ENCODE data around the gene E2F4. TPM values are rescaled to one million over a fixed set of nuclear protein-coding genes. Genes with fewer than 3 reads are reported as not detected.

Gene E2F4
- total and polyA plus RNA-seq, 2 of the 13 experiments (the other 11 are each of a cell fraction or from before 2014, with no cell fraction given) = 84.8 to 91.2 TPM

DNA sequence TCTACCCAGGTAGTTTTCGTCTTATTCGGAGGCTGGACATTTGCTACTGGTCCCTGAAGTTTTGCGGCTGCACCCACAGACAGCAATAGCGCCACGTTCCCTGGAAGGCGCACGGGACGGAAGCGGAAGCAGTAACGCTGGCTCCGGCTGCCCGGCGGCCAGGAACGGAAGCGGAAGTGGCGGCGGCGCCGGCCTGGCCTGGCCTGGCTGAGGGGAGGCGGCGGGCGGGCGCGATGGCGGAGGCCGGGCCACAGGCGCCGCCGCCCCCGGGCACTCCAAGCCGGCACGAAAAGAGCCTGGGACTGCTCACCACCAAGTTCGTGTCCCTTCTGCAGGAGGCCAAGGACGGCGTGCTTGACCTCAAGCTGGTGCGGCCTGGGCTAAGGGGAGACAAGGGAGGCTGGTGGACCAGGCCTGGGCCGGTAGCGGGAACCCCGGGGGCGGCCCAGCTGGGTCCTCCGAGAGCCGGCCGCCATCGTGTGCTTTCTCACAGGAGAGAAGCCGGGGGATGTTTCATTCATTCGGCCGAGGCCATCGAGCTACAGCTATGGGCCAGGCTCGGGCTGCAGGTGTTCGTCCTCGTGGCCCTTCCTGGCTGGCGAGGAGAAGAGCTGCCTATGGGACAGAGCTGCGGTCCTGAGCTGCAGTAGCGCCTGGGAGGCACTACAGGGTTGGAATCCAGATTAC lies at the start of gene E2F4 (continued):
- TF ChIP-seq ZNF709 (CRISPR knock-in tag; IDR thresholded peaks at IDR 0.05) = no peak
- no peak for TF ChIP-seq PAX8 (CRISPR knock-in tag; IDR thresholded peaks at IDR 0.05; ENCODE audit: borderline replicate concordance)
- TF ChIP-seq ZFP36L2 (CRISPR knock-in tag; IDR thresholded peaks at IDR 0.05) = no peak
- 0 out of 2 replicates have a peak, but pooled peaks have one; percentile 42 for TF ChIP-seq ZFAT (CRISPR knock-in tag; conservative IDR thresholded peaks at IDR 0.05)
- no peak for TF ChIP-seq ZNF30 (CRISPR knock-in tag; IDR thresholded peaks at IDR 0.05)
- TF ChIP-seq, protein P1, sequence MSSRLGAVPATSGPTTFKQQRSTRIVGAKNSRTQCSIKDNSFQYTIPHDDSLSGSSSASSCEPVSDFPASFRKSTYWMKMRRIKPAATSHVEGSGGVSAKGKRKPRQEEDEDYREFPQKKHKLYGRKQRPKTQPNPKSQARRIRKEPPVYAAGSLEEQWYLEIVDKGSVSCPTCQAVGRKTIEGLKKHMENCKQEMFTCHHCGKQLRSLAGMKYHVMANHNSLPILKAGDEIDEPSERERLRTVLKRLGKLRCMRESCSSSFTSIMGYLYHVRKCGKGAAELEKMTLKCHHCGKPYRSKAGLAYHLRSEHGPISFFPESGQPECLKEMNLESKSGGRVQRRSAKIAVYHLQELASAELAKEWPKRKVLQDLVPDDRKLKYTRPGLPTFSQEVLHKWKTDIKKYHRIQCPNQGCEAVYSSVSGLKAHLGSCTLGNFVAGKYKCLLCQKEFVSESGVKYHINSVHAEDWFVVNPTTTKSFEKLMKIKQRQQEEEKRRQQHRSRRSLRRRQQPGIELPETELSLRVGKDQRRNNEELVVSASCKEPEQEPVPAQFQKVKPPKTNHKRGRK (CRISPR knock-in tag; IDR thresholded peaks at IDR 0.05) = no peak
- TF ChIP-seq MEIS1 (CRISPR knock-in tag; IDR thresholded peaks at IDR 0.05; ENCODE audit: borderline replicate concordance) = no peak
- TF ChIP-seq CBX2 (IDR thresholded peaks at IDR 0.05; ENCODE audit: low read depth, low read length) = no peak
- TF ChIP-seq CBX2 (CRISPR knock-in tag; IDR thresholded peaks at IDR 0.05; ENCODE audit: low read depth) = no peak
- TF ChIP-seq, protein P2, sequence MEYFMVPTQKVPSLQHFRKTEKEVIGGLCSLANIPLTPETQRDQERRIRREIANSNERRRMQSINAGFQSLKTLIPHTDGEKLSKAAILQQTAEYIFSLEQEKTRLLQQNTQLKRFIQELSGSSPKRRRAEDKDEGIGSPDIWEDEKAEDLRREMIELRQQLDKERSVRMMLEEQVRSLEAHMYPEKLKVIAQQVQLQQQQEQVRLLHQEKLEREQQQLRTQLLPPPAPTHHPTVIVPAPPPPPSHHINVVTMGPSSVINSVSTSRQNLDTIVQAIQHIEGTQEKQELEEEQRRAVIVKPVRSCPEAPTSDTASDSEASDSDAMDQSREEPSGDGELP (IDR thresholded peaks at IDR 0.05; ENCODE audit: borderline replicate concordance, low read depth) = peak; percentile 53; the same call in 1 of the 2 replicates
- TF ChIP-seq SMC3 (IDR thresholded peaks at IDR 0.05; ENCODE audit: low read length) = no peak
- TF ChIP-seq DMAP1 (CRISPR knock-in tag; IDR thresholded peaks at IDR 0.05) = peak; percentile 52; the same call in 1 of the 2 replicates
- TF ChIP-seq, protein P3, sequence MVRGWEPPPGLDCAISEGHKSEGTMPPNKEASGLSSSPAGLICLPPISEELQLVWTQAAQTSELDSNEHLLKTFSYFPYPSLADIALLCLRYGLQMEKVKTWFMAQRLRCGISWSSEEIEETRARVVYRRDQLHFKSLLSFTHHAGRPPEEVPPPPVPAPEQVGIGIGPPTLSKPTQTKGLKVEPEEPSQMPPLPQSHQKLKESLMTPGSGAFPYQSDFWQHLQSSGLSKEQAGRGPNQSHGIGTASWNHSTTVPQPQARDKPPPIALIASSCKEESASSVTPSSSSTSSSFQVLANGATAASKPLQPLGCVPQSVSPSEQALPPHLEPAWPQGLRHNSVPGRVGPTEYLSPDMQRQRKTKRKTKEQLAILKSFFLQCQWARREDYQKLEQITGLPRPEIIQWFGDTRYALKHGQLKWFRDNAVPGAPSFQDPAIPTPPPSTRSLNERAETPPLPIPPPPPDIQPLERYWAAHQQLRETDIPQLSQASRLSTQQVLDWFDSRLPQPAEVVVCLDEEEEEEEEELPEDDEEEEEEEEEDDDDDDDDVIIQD (CRISPR knock-in tag; IDR thresholded peaks at IDR 0.05; ENCODE audit: low read depth) = peak; percentile 63; the same call in 1 of the 2 replicates
- TF ChIP-seq, protein P4, sequence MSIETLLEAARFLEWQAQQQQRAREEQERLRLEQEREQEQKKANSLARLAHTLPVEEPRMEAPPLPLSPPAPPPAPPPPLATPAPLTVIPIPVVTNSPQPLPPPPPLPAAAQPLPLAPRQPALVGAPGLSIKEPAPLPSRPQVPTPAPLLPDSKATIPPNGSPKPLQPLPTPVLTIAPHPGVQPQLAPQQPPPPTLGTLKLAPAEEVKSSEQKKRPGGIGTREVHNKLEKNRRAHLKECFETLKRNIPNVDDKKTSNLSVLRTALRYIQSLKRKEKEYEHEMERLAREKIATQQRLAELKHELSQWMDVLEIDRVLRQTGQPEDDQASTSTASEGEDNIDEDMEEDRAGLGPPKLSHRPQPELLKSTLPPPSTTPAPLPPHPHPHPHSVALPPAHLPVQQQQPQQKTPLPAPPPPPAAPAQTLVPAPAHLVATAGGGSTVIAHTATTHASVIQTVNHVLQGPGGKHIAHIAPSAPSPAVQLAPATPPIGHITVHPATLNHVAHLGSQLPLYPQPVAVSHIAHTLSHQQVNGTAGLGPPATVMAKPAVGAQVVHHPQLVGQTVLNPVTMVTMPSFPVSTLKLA (IDR thresholded peaks at IDR 0.05) = peak; percentile 60
- TF ChIP-seq, protein P5, sequence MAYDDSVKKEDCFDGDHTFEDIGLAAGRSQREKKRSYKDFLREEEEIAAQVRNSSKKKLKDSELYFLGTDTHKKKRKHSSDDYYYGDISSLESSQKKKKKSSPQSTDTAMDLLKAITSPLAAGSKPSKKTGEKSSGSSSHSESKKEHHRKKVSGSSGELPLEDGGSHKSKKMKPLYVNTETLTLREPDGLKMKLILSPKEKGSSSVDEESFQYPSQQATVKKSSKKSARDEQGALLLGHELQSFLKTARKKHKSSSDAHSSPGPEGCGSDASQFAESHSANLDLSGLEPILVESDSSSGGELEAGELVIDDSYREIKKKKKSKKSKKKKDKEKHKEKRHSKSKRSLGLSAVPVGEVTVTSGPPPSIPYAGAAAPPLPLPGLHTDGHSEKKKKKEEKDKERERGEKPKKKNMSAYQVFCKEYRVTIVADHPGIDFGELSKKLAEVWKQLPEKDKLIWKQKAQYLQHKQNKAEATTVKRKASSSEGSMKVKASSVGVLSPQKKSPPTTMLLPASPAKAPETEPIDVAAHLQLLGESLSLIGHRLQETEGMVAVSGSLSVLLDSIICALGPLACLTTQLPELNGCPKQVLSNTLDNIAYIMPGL (CRISPR knock-in tag; IDR thresholded peaks at IDR 0.05; ENCODE audit: borderline replicate concordance in 1 of 2, low read depth in 1 of 2) = peak in 1 of 2 experiments; percentile 66; a peak in 1 of 4 replicates
- TF ChIP-seq, protein P6, sequence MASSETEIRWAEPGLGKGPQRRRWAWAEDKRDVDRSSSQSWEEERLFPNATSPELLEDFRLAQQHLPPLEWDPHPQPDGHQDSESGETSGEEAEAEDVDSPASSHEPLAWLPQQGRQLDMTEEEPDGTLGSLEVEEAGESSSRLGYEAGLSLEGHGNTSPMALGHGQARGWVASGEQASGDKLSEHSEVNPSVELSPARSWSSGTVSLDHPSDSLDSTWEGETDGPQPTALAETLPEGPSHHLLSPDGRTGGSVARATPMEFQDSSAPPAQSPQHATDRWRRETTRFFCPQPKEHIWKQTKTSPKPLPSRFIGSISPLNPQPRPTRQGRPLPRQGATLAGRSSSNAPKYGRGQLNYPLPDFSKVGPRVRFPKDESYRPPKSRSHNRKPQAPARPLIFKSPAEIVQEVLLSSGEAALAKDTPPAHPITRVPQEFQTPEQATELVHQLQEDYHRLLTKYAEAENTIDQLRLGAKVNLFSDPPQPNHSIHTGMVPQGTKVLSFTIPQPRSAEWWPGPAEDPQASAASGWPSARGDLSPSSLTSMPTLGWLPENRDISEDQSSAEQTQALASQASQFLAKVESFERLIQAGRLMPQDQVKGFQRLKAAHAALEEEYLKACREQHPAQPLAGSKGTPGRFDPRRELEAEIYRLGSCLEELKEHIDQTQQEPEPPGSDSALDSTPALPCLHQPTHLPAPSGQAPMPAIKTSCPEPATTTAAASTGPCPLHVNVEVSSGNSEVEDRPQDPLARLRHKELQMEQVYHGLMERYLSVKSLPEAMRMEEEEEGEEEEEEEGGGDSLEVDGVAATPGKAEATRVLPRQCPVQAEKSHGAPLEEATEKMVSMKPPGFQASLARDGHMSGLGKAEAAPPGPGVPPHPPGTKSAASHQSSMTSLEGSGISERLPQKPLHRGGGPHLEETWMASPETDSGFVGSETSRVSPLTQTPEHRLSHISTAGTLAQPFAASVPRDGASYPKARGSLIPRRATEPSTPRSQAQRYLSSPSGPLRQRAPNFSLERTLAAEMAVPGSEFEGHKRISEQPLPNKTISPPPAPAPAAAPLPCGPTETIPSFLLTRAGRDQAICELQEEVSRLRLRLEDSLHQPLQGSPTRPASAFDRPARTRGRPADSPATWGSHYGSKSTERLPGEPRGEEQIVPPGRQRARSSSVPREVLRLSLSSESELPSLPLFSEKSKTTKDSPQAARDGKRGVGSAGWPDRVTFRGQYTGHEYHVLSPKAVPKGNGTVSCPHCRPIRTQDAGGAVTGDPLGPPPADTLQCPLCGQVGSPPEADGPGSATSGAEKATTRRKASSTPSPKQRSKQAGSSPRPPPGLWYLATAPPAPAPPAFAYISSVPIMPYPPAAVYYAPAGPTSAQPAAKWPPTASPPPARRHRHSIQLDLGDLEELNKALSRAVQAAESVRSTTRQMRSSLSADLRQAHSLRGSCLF (CRISPR knock-in tag; IDR thresholded peaks at IDR 0.05; ENCODE audit: borderline replicate concordance) = no peak; the same call in 1 of the 2 replicates
